PC-3 (cell line): ENCODE data around the gene PCED1B.

Source experiments
- EZH2 ChIP-seq: fragments of 300-600 bp; sonication (generic); IDR thresholded peaks from one replicate; pipeline ENCODE4 v1.6.1; 2017; ENCODE audit warnings: antibody characterized with exemption, mild to moderate bottlenecking, low read length; ENCODE audit not compliant: unreplicated experiment
- TF ChIP-seq, protein P1 (sequence below): fragments of 300-600 bp; sonication (generic); conservative IDR thresholded peaks from 2 replicates; pipeline ENCODE4 v1.5.1; 2017; ENCODE audit warnings: antibody characterized with exemption, low read depth, mild to moderate bottlenecking, low read length

DNA sequence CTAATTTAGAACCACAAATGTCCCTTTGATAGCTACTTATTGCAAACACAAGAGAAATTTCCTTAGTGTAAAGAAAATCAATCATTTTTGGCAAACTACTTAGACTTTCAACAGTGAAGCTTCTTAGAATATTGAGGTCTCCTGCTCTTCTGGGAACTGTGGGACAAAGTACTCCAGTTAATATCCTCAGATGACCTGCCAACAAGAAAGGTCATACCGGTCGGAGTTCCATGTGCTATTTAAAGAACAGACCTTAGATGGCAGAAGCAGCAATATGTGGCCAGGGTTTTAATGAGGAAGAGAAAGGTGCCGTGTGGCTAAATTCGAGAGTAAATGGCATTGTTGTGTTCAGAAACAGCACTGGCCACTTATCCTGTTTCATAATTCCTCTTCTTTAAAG lies 115.1 kb downstream of the PCED1B start:
- TF ChIP-seq, protein P1, sequence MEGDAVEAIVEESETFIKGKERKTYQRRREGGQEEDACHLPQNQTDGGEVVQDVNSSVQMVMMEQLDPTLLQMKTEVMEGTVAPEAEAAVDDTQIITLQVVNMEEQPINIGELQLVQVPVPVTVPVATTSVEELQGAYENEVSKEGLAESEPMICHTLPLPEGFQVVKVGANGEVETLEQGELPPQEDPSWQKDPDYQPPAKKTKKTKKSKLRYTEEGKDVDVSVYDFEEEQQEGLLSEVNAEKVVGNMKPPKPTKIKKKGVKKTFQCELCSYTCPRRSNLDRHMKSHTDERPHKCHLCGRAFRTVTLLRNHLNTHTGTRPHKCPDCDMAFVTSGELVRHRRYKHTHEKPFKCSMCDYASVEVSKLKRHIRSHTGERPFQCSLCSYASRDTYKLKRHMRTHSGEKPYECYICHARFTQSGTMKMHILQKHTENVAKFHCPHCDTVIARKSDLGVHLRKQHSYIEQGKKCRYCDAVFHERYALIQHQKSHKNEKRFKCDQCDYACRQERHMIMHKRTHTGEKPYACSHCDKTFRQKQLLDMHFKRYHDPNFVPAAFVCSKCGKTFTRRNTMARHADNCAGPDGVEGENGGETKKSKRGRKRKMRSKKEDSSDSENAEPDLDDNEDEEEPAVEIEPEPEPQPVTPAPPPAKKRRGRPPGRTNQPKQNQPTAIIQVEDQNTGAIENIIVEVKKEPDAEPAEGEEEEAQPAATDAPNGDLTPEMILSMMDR: no peak
- no peak for TF ChIP-seq EZH2
